PFSK-1 (cell line): ENCODE measurements around the gene UBQLN3.

ENCODE experiments used
- POLR2AphosphoS5 ChIP-seq: IDR thresholded peaks from 2 replicates; pipeline ENCODE4 v1.6.1; 2012; ENCODE audit warnings: low read depth, mild to moderate bottlenecking, control low read depth, low read length, moderate library complexity
- REST ChIP-seq, 2 experiments: IDR thresholded peaks; 2 replicates each; pipeline versions ENCODE4 v1.6.1 to v1.8.0; 2011 to 2012; ENCODE audit warnings: low read depth in 2 of 2, low read length in 2 of 2, control low read depth in 1 of 2, inconsistent platforms in 1 of 2, mild to moderate bottlenecking in 1 of 2, moderate library complexity in 1 of 2; ENCODE audit not compliant: insufficient read depth in 1 of 2
- SIN3A ChIP-seq: IDR thresholded peaks from 2 replicates; pipeline ENCODE4 v1.6.1; 2012; ENCODE audit warnings: mild to moderate bottlenecking, low read length, moderate library complexity, borderline replicate concordance; ENCODE audit not compliant: insufficient read depth
- TAF1 ChIP-seq: IDR thresholded peaks from 2 replicates; pipeline ENCODE4 v1.6.1; 2012; ENCODE audit warnings: low read length, control low read depth, borderline replicate concordance; ENCODE audit not compliant: insufficient read depth

- TF ChIP-seq REST (IDR thresholded peaks at IDR 0.05; ENCODE audit: insufficient read depth in 1 of 2, low read depth in 2 of 2, low read length in 2 of 2) (no peak), POLR2AphosphoS5 (no peak), TAF1 (no peak), SIN3A (no peak)
Measured at GRCh38 chr11:5509803-5510202, at the start of gene UBQLN3.
